ENCODE data around the gene DUSP21. TPM values are rescaled to one million over a fixed set of nuclear protein-coding genes. Genes with fewer than 3 reads are reported as not detected.
"Not testable (repeated sequence)": the region's sequence is repeated elsewhere in the genome, so short reads cannot be mapped to it uniquely, and the experiment has no call there.

DUSP21 gene
- not detected for polyA plus RNA-seq
- long read RNA-seq, donor 1, result 0 reads
- long read RNA-seq, donor 2, result 0 reads
- long read RNA-seq, donor 3, result 0 reads
- long read RNA-seq, donor 4, result 0 reads
- long read RNA-seq, donor 5, result 0 reads
- long read RNA-seq, donor 6, result 0 reads
- long read RNA-seq, donor 7, result 0 reads
- long read RNA-seq, donor 8, partial matches to known transcripts, result 0 of 1 reads
- long read RNA-seq, donor 8, other reads (novel, unspliced or antisense), result 0 of 1 reads
- long read RNA-seq, donor 9, result 0 reads
- long read RNA-seq, donor 10, result 0 reads
- long read RNA-seq, donor 11, result 0 reads

- WGBS (ENCODE audit: insufficient coverage, low lambda C conversion rate), result no CpG with 5 or more reads among the region's 16 CpGs
- DNase-seq, result no peak
- Histone ChIP-seq H3K9me3 (ENCODE audit: control insufficient read depth, low read depth, low read length) (peaks cover 3% of the 10 kb centered on the region), H3K4me3 (ENCODE audit: low read length) (no peak within 1 kb of the TSS), H3K27me3 (ENCODE audit: control insufficient read depth, insufficient read depth, low read length) (no peaks in the 10 kb centered on the region), H3K36me3 (ENCODE audit: control insufficient read depth, insufficient read depth, low read length) (no peaks in the 10 kb centered on the region), H3K27ac (ENCODE audit: low read length) (peak within 1 kb of the TSS; percentile 56), H3K4me1 (ENCODE audit: control insufficient read depth, insufficient read depth, low read length) (peaks cover 4% of the 10 kb centered on the region)
These were observed at the start of gene DUSP21 for GRCh38 chrX:44843753-44844152. TSS of gene DUSP21 (plus strand) at chrX:44844021. CDS start at chrX:44844133, 112 bp downstream.

GRCh38 chrX:44795945-44796450 lies 47.8 kb upstream of the DUSP21 start:
- Histone ChIP-seq H3K9me3 (ENCODE audit: control insufficient read depth, low read depth, low read length) (no peaks in the 10 kb centered on the region), H3K4me3 (ENCODE audit: low read length) (no peak overlapping the region), H3K27me3 (ENCODE audit: control insufficient read depth, insufficient read depth, low read length) (no peaks in the 10 kb centered on the region), H3K27ac (ENCODE audit: low read length) (no peak overlapping the region), H3K4me1 (ENCODE audit: control insufficient read depth, insufficient read depth, low read length) (no peaks in the 10 kb centered on the region), H3K36me3 (ENCODE audit: control insufficient read depth, insufficient read depth, low read length) (no peaks in the 10 kb centered on the region)
- DNase-seq, result peak in 1 of 2 donors; percentile 2
- no CpG with 5 or more reads among the region's 3 CpGs for WGBS (ENCODE audit: insufficient coverage, low lambda C conversion rate)

DNA sequence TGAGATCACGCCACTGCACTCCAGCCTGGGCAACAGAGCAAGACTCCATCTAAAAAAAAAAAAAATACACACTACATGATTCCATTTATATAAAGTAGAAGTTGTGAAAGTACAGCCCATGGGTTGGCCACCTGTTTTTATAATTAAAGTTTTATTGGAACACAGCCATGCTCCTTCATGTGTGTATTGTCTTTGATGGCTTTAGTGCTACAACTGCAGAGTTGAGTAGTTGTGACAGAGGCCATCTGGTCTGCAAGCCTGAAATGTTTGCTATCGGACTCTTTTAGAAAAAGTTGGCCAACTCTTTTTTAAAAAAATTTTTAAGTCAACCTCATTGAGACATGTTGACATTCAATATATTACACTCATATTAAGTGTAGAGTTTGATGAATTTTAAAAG lies 41.2 kb upstream of the DUSP21 start:
- no CpG with 5 or more reads among the region's 2 CpGs for WGBS (ENCODE audit: insufficient coverage, low lambda C conversion rate)

DNA sequence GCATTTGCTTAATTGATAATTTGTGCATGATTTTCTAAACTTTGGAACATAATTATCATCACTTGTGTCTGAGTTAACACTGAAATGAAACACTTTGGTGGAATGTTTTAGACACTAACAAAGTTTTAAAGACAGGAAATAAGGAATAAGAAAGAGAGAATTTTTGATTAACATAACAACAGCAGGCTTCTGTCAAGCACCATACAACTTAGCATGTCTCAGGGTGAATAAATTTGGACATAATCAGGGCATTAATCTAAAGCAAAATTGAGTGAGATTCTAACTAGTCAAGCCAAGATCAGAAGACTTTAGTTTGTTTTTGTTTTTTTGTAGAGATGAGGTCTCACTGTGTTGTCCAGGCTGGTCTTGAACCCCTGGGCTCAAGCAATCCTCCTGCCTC lies 28.1 kb upstream of the DUSP21 start:
- no peaks in the 10 kb centered on the region for H3K27me3 ChIP-seq (ENCODE audit: control insufficient read depth, insufficient read depth, low read length)
- no peak overlapping the region for H3K27ac ChIP-seq (ENCODE audit: low read length)
- no peaks in the 10 kb centered on the region for H3K36me3 ChIP-seq (ENCODE audit: control insufficient read depth, insufficient read depth, low read length)
- H3K9me3 ChIP-seq (ENCODE audit: control insufficient read depth, low read depth, low read length), result no peaks in the 10 kb centered on the region
- H3K4me1 ChIP-seq (ENCODE audit: control insufficient read depth, insufficient read depth, low read length), result no peaks in the 10 kb centered on the region
- no peak overlapping the region for H3K4me3 ChIP-seq (ENCODE audit: low read length)
- no peak for DNase-seq

More for the DNA sequence above, 41.2 kb upstream of the DUSP21 start:
- Histone ChIP-seq H3K36me3 (ENCODE audit: control insufficient read depth, insufficient read depth, low read length) (no peaks in the 10 kb centered on the region), H3K4me1 (ENCODE audit: control insufficient read depth, insufficient read depth, low read length) (no peaks in the 10 kb centered on the region), H3K27me3 (ENCODE audit: control insufficient read depth, insufficient read depth, low read length) (no peaks in the 10 kb centered on the region), H3K27ac (ENCODE audit: low read length) (no peak overlapping the region), H3K9me3 (ENCODE audit: control insufficient read depth, low read depth, low read length) (no peaks in the 10 kb centered on the region), H3K4me3 (ENCODE audit: low read length) (no peak overlapping the region)
- no peak for DNase-seq

DNA sequence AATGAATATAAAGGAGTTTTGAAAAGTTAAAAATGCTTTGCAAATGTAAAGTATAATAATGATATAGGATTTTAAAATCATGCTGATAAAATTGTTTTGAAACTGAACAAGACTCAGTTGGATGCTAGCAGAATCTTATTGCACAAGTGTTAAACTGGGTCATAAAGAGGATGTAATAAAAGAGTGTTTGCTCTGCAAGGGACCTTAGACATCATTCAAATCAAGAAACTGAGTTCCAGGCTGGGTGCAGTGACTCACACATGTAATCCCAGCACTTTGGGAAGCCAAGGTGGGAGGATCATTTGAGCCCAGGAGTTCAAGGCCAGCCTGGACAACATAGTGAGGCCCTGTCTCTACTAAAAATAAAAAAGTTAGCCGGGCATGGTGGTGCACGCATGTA lies 27.5 kb upstream of the DUSP21 start:
- Histone ChIP-seq H3K27me3 (ENCODE audit: control insufficient read depth, insufficient read depth, low read length) (no peaks in the 10 kb centered on the region), H3K9me3 (ENCODE audit: control insufficient read depth, low read depth, low read length) (no peaks in the 10 kb centered on the region), H3K4me3 (ENCODE audit: low read length) (no peak overlapping the region), H3K27ac (ENCODE audit: low read length) (no peak overlapping the region), H3K4me1 (ENCODE audit: control insufficient read depth, insufficient read depth, low read length) (no peaks in the 10 kb centered on the region), H3K36me3 (ENCODE audit: control insufficient read depth, insufficient read depth, low read length) (no peaks in the 10 kb centered on the region)
- no CpG with 5 or more reads among the region's 2 CpGs for WGBS (ENCODE audit: insufficient coverage, low lambda C conversion rate)
- DNase-seq, result peak; percentile 27 to 52

GRCh38 chrX:44817029-44817428 lies 26.8 kb upstream of the DUSP21 start:
- no peak for DNase-seq
- 90% methylated on average over 2 of the region's 7 CpGs for WGBS (ENCODE audit: insufficient coverage, low lambda C conversion rate)

DNA sequence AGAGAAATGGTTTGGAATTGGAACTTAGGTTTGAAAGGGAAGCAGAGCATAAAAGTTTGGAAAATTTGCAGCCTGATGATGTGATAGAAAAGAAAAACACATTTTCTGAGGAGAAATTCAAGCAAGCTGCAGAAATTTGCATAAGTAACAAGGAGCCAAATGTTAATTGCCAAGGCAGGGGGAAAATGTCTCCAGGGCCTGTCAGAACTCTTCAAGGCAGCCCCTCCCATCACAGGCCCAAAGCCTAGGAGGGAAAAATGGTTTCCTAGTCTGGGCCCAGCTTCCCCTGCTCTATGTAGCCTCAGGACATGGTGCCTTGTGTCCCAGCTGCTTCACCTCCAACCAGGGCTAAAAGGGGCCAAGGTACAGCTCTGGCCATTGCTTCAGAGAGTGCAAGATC lies 21.2 kb upstream of the DUSP21 start:
- Histone ChIP-seq H3K27me3 (ENCODE audit: control insufficient read depth, insufficient read depth, low read length) (no peaks in the 10 kb centered on the region), H3K9me3 (ENCODE audit: control insufficient read depth, low read depth, low read length) (no peaks in the 10 kb centered on the region), H3K36me3 (ENCODE audit: control insufficient read depth, insufficient read depth, low read length) (no peaks in the 10 kb centered on the region), H3K4me3 (ENCODE audit: low read length) (no peak overlapping the region), H3K27ac (ENCODE audit: low read length) (no peak overlapping the region), H3K4me1 (ENCODE audit: control insufficient read depth, insufficient read depth, low read length) (no peaks in the 10 kb centered on the region)
- DNase-seq, result peak in 1 of 2 donors; percentile 10

More at GRCh38 chrX:44817029-44817428, 26.8 kb upstream of the DUSP21 start:
- no peak overlapping the region for H3K4me3 ChIP-seq (ENCODE audit: low read length)
- no peak overlapping the region for H3K27ac ChIP-seq (ENCODE audit: low read length)
- no peaks in the 10 kb centered on the region for H3K9me3 ChIP-seq (ENCODE audit: control insufficient read depth, low read depth, low read length)
- H3K4me1 ChIP-seq (ENCODE audit: control insufficient read depth, insufficient read depth, low read length), result no peaks in the 10 kb centered on the region
- H3K36me3 ChIP-seq (ENCODE audit: control insufficient read depth, insufficient read depth, low read length), result no peaks in the 10 kb centered on the region
- H3K27me3 ChIP-seq (ENCODE audit: control insufficient read depth, insufficient read depth, low read length), result no peaks in the 10 kb centered on the region

DNA sequence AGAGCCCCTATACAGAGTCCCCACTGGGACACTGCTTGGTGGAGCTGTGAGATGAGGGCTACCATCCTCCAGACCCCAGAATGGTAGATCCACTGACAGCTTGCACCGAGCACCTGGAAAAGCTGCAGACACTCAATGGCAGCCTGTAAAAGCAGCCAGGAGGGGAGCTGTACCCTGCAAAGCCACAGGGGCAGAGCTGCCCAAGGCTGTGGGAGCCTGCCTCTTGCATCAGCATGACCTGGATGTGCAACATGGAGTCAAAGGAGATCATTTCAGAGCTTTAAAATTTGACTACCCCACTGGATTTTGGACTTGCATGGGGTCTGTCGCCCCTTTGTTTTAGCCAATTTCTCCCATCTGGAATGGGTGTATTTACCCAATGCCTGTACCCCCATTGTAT lies 20.6 kb upstream of the DUSP21 start:
- not testable (repeated sequence) for H3K36me3 ChIP-seq (ENCODE audit: control insufficient read depth, insufficient read depth, low read length); H3K27me3 ChIP-seq (ENCODE audit: control insufficient read depth, insufficient read depth, low read length); H3K4me1 ChIP-seq (ENCODE audit: control insufficient read depth, insufficient read depth, low read length); H3K27ac ChIP-seq (ENCODE audit: low read length); H3K4me3 ChIP-seq (ENCODE audit: low read length); H3K9me3 ChIP-seq (ENCODE audit: control insufficient read depth, low read depth, low read length)
- DNase-seq, result peak in 1 of 2 donors; percentile 7
- WGBS (ENCODE audit: insufficient coverage, low lambda C conversion rate), result no CpG with 5 or more reads among the region's 2 CpGs

DNA sequence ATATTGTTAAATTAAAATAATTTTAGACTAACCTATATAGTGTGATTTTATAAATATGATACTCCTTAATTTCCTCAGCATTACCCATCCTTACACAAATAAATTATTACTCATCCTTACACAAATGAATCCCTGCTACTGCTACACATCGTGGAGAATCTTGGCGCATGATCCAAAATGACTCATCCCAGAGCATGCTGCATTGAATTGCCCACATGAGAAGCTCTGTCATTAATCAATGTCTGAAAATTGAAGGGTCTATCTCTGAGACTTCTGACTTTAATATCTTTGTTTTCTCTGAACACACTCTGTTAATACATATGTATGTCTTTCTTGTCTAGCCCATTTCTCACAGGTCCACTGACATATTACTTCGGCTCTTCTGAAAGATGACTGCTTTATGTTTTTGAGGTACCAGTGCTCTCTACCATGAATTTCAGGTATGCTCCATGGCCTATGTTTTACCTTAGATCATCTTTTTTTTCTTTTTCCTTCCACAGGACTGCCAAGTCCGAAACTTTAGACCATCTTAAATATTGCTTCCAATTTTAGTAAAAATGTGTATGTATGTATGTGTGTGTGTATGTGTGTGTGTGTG lies 15.7 kb upstream of the DUSP21 start:
- H3K27ac ChIP-seq (ENCODE audit: low read length), result no peak overlapping the region
- H3K36me3 ChIP-seq (ENCODE audit: control insufficient read depth, insufficient read depth, low read length), result no peaks in the 10 kb centered on the region
- 100% methylated on average over 1 of the region's 4 CpGs for WGBS (ENCODE audit: insufficient coverage, low lambda C conversion rate)
- no peaks in the 10 kb centered on the region for H3K27me3 ChIP-seq (ENCODE audit: control insufficient read depth, insufficient read depth, low read length)
- no peaks in the 10 kb centered on the region for H3K9me3 ChIP-seq (ENCODE audit: control insufficient read depth, low read depth, low read length)
- H3K4me1 ChIP-seq (ENCODE audit: control insufficient read depth, insufficient read depth, low read length), result peaks cover 6% of the 10 kb centered on the region
- no peak for DNase-seq
- no peak overlapping the region for H3K4me3 ChIP-seq (ENCODE audit: low read length)

DNA sequence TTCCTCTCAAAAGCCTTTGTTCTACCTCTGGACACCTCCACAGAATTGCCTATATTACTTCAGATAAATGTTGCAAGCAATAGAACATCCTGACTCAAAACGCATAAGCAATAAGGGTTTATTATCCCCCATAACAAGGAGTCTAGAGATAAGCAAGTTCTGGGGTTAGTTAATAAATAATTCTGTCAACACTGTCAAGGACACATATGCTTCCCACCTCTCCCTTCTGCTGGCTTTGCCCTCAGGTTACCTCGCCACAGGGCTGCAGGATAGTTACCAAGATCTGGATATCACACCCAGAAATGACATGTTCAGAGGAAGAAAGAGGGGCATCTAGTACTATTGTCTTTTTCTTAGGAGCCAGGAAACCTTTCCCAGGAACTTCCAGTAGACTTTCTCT lies 14.0 kb upstream of the DUSP21 start:
- Histone ChIP-seq H3K27ac (ENCODE audit: low read length) (peak overlapping the region; percentile 44), H3K4me3 (ENCODE audit: low read length) (no peak overlapping the region), H3K36me3 (ENCODE audit: control insufficient read depth, insufficient read depth, low read length) (no peaks in the 10 kb centered on the region), H3K4me1 (ENCODE audit: control insufficient read depth, insufficient read depth, low read length) (peaks cover 6% of the 10 kb centered on the region), H3K27me3 (ENCODE audit: control insufficient read depth, insufficient read depth, low read length) (no peaks in the 10 kb centered on the region), H3K9me3 (ENCODE audit: control insufficient read depth, low read depth, low read length) (no peaks in the 10 kb centered on the region)
- no CpG with 5 or more reads among the region's 2 CpGs for WGBS (ENCODE audit: insufficient coverage, low lambda C conversion rate)
- peak; percentile 59 to 74 for DNase-seq
